ENCODE measurements around the gene EGLN3.

EGLN3 gene

GRCh38 chr14:33909380-33910084 lies 41.3 kb downstream of the EGLN3 start:
- no peak for FAIRE-seq

DNA sequence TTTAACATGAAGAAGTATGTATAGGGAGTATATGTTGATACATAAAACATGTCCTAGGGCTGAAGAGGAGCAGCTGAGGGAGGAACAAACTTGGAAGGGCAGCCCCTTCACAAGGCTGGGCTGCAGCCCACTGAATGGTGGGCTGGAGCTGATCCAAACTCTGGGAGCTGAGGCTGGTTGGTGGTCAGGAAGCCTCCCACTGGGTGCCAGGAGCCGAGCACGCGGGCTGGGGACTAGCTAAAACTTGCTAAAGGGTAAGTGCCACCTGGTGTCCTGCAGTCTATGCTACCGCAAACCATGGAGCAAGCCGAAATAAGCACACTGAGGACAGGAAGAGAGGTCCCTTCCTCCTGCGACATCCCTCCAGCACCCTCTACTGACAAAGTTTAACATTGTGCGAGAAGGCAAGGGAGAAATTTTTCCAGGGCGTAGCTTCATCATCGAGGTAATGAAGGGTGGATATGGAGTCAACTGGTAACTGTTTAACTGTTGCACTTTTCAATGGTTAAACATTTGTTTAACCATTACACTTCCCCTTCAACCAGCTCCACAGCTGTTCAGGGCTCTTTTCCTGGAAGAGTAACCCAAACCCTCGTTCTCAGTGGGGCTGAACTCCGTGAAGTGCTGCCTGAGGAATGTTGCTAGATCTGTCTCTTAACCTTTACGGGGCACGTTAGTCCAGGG lies 42.2 kb downstream of the EGLN3 start:
- FAIRE-seq, result no peak

GRCh38 chr14:33906968-33907367 lies 43.9 kb downstream of the EGLN3 start:
- no peak for FAIRE-seq

GRCh38 chr14:33904609-33905008 lies 46.3 kb downstream of the EGLN3 start:
- FAIRE-seq, result no peak

GRCh38 chr14:33903369-33903768 lies 47.5 kb downstream of the EGLN3 start:
- no peak for FAIRE-seq

- FAIRE-seq, result no peak
Measured at GRCh38 chr14:33902363-33902762, 48.5 kb downstream of the EGLN3 start.

- FAIRE-seq, result no peak
Measured at GRCh38 chr14:33901426-33902155, 49.3 kb downstream of the EGLN3 start.

DNA sequence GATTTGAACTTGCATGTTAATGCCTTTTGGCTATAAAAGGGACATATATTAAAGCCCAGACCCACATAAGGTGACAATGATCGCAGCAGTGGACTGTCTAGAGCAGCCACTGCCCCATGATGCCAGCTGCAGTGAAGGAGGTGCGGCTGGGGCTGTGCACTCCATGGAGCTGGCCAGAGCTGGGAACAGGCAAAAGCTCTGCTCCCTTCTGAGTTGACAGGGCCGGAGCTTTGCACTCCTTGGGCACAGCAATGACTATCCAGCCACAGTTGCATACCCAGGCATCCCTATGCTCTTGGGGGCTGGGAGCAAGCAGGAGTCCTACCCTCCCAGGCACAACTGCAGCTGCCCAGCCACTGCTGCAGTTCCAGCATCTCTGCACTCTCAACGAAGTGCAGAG lies 50.2 kb downstream of the EGLN3 start:
- FAIRE-seq, result no peak

- no peak for FAIRE-seq
Measured at GRCh38 chr14:33899723-33900341, 51.0 kb downstream of the EGLN3 start.

DNA sequence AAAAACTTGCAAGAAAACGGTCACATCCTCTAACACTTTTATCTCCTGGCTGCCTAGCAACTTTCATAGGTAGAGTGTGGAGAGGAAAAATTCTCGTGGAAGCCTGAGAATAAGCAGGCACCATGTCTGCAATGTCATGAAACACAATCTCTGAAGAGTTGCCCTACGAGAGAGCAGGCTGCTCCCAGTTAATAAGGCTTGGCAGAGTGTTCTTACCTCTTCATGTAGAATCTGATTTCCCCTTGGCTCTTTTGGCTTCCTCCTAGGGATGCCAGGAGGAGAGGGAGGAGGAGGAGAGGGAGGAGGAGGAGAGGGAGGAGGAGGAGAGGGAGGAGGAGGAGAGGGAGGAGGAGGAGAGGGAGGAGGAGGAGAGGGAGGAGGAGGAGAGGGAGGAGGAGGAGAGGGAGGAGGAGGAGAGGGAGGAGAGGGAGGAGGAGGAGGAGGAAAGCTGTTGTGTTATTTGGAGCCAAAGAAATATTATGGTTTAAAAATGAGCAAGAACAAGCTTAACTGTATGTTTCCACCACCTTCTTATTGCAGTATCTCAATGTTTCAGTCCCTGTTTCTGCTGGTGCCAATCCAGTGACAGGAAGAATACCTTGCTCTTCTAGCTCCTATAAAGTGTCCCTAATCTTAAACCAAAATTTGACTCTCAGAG lies 52.9 kb downstream of the EGLN3 start:
- no peak for FAIRE-seq

DNA sequence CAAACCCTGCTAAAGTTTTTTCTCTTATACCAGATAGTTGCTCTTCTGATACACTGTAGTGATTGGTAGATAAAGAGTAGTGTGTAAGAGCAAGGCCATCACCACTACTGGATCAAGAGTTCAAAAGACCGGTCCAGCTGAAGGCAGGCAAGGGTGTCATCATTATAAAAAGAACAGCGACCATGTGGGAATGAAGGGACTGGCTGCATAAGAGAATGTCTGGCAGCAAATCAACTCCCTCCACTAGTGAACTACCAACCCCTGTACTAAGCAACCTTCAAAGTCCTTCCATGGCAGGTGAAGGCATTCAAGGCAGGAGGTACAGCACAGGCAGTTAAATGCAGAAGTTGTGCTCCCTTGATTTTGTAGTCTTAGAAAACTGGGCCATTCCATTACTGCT lies 53.5 kb downstream of the EGLN3 start:
- FAIRE-seq, result no peak

- no peak for FAIRE-seq
Measured at GRCh38 chr14:33894339-33894738, 56.5 kb downstream of the EGLN3 start.

GRCh38 chr14:33891700-33892099 lies 59.2 kb downstream of the EGLN3 start:
- no peak for FAIRE-seq

- FAIRE-seq, result no peak
Measured at GRCh38 chr14:33884916-33885315, 66.0 kb downstream of the EGLN3 start.

DNA sequence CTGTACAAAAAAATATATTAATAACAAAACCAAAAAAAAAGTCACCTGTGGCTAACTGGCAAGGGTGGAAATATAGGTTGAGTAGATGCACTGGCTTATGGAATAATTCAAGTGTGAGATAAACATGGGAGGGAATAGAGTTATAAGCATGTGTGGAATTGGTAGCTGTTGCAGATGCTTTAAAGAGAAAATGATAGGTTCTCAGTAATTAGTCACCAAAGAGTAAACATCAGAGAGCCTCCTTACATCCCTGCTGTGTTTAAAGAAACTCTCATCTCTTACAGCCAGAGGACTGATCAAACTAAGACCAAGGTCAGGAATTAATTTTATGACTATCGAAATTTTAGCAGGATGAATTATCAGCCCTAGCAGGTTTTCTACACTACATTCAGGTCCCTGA lies 70.5 kb downstream of the EGLN3 start:
- FAIRE-seq, result no peak

GRCh38 chr14:33879684-33880286 lies 71.1 kb downstream of the EGLN3 start:
- no peak for FAIRE-seq

- FAIRE-seq, result no peak
Measured at GRCh38 chr14:33876274-33876673, 74.6 kb downstream of the EGLN3 start.
